T-helper 1 cell (primary cell): Measurements from ENCODE around the gene EPC1.
"Not testable (repeated sequence)": the region's sequence is repeated elsewhere in the genome, so short reads cannot be mapped to it uniquely, and the experiment has no call there.

Source experiments
- DNase-seq, 5 donors: peaks; one replicate each; pipeline ENCODE4 v3.0.0-alpha.2; 2012 to 2020

Gene EPC1

GRCh38 chr10:32372000-32372875 lies 25.3 kb upstream of the EPC1 start:
- DNase-seq, result no peak

- no peak for DNase-seq
Measured at GRCh38 chr10:32371101-32371500, 24.1 kb upstream of the EPC1 start.

- DNase-seq, result peak; percentile 55 to 77 (median 70)
Measured at GRCh38 chr10:32367793-32368453, 21.0 kb upstream of the EPC1 start.

- DNase-seq, result no peak
Measured at GRCh38 chr10:32366588-32366987, 19.6 kb upstream of the EPC1 start.

- no peak for DNase-seq
Measured at GRCh38 chr10:32366111-32366510, 19.2 kb upstream of the EPC1 start.

GRCh38 chr10:32365404-32365803 lies 18.4 kb upstream of the EPC1 start:
- DNase-seq, result not testable (repeated sequence)

GRCh38 chr10:32362571-32362970 lies 15.6 kb upstream of the EPC1 start:
- no peak for DNase-seq

- DNase-seq, result no peak
Measured at GRCh38 chr10:32360884-32361283, 13.9 kb upstream of the EPC1 start.

GRCh38 chr10:32360241-32360640 lies 13.3 kb upstream of the EPC1 start:
- no peak for DNase-seq

GRCh38 chr10:32357056-32357735 lies 10.2 kb upstream of the EPC1 start:
- peak in 1 of 5 donors; percentile 72 for DNase-seq

- not testable (repeated sequence) for DNase-seq
Measured at GRCh38 chr10:32354690-32355089, 7.7 kb upstream of the EPC1 start.

- DNase-seq, result no peak
Measured at GRCh38 chr10:32350811-32351350, 3.9 kb upstream of the EPC1 start.

- DNase-seq, result no peak
Measured at GRCh38 chr10:32349968-32350738, 3.2 kb upstream of the EPC1 start.

GRCh38 chr10:32349199-32349585 lies 2.2 kb upstream of the EPC1 start:
- DNase-seq, result no peak

- no peak for DNase-seq
Measured at GRCh38 chr10:32348297-32349198, 1.6 kb upstream of the EPC1 start.

- no peak for DNase-seq
Measured at GRCh38 chr10:32347363-32348022, 535 bp upstream of the EPC1 start.

- peak; percentile 93 to 96 (median 95) for DNase-seq
Measured at GRCh38 chr10:32346134-32346550, 816 bp downstream of the EPC1 start.

GRCh38 chr10:32341596-32341995 lies 5.4 kb downstream of the EPC1 start:
- no peak for DNase-seq

GRCh38 chr10:32340596-32341180 lies 6.3 kb downstream of the EPC1 start:
- peak in 1 of 5 donors; percentile 62 for DNase-seq

GRCh38 chr10:32338262-32338661 lies 8.7 kb downstream of the EPC1 start:
- no peak for DNase-seq
